ENCODE data around the gene TOR3A. TPM values are rescaled to one million over a fixed set of nuclear protein-coding genes. Genes with fewer than 3 reads are reported as not detected.

TOR3A gene
- total and polyA plus RNA-seq, 2 of the 8 experiments (the other 6 are each of a cell fraction or from before 2014, with no cell fraction given), result 15.3 to 21.4 TPM

GRCh38 chr1:179092896-179093461, 11.1 kb downstream of the TOR3A start (continued):
- TF ChIP-seq TEAD4 (IDR thresholded peaks at IDR 0.05; ENCODE audit: low read depth, low read length), result no peak
- no peak for TF ChIP-seq HDAC2 (IDR thresholded peaks at IDR 0.05; ENCODE audit: borderline replicate concordance in 1 of 2, low read depth in 2 of 2, low read length in 2 of 2)

Data from H1 (cell line).